Activated CD4-positive, alpha-beta memory T cell treated with anti-CD3 and anti-CD28 coated beads, Interleukin-2, amount 10 ng/mL, durations not matched to agents 7 days and 5 days (primary cell): Measurements from ENCODE around the gene MAN1A1. TPM values are rescaled to one million over a fixed set of nuclear protein-coding genes. Genes with fewer than 3 reads are reported as not detected.

Experiments
- CTCF ChIA-PET: fragments of 350-600 bp; sonication (Branson Sonifier 250); formaldehyde crosslinking; loops from one replicate; lab custom pipeline; 2021; ENCODE audit warnings: antibody characterized with exemption, inconsistent platforms; lab: Charles Lee
- POLR2A ChIA-PET: fragments of 350-600 bp; sonication (Branson Sonifier 250); formaldehyde crosslinking; loops from one replicate; lab custom pipeline; 2021; ENCODE audit warnings: antibody characterized with exemption; lab: Charles Lee
- DNase-seq: peaks from one replicate; pipeline ENCODE4 v3.0.0-alpha.2; 2020
- H3K27ac Mint-ChIP-seq: one replicate; pipeline ENCODE4 v1.8.0; 2021; ENCODE audit warnings: mild to moderate bottlenecking, mixed read lengths
- H3K27me3 Mint-ChIP-seq: one replicate; pipeline ENCODE4 v1.8.0; 2021; ENCODE audit warnings: mixed read lengths
- H3K36me3 Mint-ChIP-seq: one replicate; pipeline ENCODE4 v1.8.0; 2021; ENCODE audit warnings: low read depth, mixed read lengths
- H3K4me1 Mint-ChIP-seq: one replicate; pipeline ENCODE4 v1.8.0; 2021; ENCODE audit warnings: mixed read lengths
- H3K4me3 Mint-ChIP-seq: one replicate; pipeline ENCODE4 v1.8.0; 2021; ENCODE audit warnings: mild to moderate bottlenecking, mixed read lengths
- H3K9me3 Mint-ChIP-seq: one replicate; pipeline ENCODE4 v1.8.0; 2021; ENCODE audit warnings: mixed read lengths
- total RNA-seq, 2 experiments: library from RNA; stranded (reverse); gene quantifications; one replicate each; pipeline ENCODE4 v1.2.3, GENCODE V29; 2021

Gene MAN1A1
- total RNA-seq, 2 experiments from 2014 or later: 21.6 to 22.0 TPM

DNA sequence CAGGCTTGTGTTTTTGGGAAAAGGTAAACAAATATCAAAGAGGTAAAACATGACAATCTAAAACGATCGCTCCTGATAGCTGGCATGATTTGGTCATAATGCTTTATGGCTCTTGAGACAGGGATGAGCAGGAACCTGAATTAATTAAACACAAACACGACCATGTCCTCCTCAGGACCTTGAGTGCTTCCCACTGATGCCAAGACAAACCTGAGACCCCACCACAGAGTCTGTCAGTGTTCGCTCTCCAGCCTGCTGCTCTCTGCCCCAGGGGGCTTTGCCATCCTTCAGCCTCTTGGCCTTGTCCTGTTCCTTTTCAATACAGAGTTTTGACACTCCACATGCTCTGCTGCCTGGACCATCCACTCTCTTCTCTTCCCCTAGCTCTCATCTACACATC is 119.4 kb downstream of the MAN1A1 start:
- Mint-ChIP-seq H3K27me3 (no peaks in the 10 kb centered on the region), H3K4me1 (peaks cover 5% of the 10 kb centered on the region), H3K4me3 (no peak overlapping the region), H3K27ac (no peak overlapping the region), H3K36me3 (peaks cover 11% of the 10 kb centered on the region), H3K9me3 (no peaks in the 10 kb centered on the region)
- DNase-seq: no peak
- ChIA-PET CTCF (no interaction called here), POLR2A (no interaction called here)

DNA sequence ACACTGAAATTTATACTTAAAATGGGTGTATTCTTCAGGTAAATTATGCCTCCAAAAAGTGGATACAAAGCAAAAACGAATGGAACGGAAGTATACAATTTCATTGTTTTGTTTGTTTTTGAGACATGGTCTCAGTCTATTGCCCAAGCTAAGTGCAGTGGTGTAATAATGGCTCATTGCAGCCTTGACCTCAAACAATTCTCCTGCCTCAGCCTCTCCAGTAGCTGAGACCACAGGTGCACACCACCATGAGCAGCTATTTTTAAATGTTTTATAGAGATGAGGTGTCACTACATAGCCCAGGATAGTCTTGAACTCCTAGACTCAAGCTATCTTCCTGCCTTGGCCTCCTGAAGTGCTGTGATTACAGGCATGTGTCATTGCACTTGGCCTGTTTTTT is 122.2 kb downstream of the MAN1A1 start:
- H3K9me3 Mint-ChIP-seq: no peaks in the 10 kb centered on the region
- ChIA-PET POLR2A (no interaction called here), CTCF (no interaction called here)
- no peaks in the 10 kb centered on the region for H3K27me3 Mint-ChIP-seq
- H3K27ac Mint-ChIP-seq: no peak overlapping the region
- no peak overlapping the region for H3K4me3 Mint-ChIP-seq
- H3K4me1 Mint-ChIP-seq: no peaks in the 10 kb centered on the region
- H3K36me3 Mint-ChIP-seq: peaks cover 6% of the 10 kb centered on the region
- DNase-seq: no peak

DNA sequence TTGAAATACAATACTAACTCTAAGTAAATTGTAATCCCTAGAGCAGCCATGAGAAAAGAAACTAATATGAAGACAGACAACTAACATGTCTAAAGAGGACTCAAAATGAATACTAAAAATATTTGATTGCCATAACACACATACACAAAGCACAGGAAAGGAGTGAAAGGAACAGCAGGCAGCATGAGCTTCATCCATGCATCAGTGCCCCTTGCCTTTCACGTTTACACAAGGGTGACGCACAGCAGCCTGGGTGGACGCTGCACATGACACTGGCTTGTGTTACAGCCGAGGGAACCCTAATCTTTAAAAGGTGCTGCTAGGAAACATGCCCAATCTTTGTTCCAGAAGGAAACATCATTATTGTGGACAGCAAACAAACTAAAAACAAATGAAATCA is 123.5 kb downstream of the MAN1A1 start:
- no peak for DNase-seq
- ChIA-PET POLR2A (no interaction called here), CTCF (no interaction called here)
- no peaks in the 10 kb centered on the region for H3K27me3 Mint-ChIP-seq
- no peaks in the 10 kb centered on the region for H3K9me3 Mint-ChIP-seq
- no peak overlapping the region for H3K27ac Mint-ChIP-seq
- no peaks in the 10 kb centered on the region for H3K4me1 Mint-ChIP-seq
- H3K4me3 Mint-ChIP-seq: no peak overlapping the region
- H3K36me3 Mint-ChIP-seq: peaks cover 2% of the 10 kb centered on the region

DNA sequence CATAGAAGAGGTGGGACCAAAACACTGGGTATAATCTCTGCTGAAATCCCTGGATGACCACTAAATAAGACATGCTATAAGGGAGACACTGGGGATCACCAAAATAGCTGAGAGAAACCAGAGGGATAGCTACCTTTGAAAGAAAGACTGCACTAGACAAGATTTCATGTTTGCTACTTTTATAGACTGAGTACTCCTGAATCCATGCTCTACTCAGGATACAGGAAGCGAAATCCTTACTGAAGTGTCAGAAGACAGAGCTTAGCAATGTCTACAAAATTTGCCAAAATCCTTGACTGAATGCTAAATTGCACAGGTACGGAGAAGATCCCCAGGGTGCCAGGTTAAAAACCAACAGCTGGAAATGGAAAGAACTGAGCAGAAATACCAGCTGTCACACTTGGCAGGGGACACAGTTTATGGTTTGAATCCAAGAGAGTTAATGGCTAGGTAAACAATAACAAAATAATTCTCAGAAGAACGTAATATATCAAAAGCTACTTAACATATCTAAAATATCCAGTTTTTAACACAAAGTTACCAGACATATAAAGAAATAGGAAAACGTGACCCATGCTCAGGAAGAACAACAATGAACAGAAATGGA is 125.4 kb downstream of the MAN1A1 start:
- no peaks in the 10 kb centered on the region for H3K4me1 Mint-ChIP-seq
- CTCF ChIA-PET: no interaction called here
- no peaks in the 10 kb centered on the region for H3K9me3 Mint-ChIP-seq
- no peak overlapping the region for H3K4me3 Mint-ChIP-seq
- H3K27me3 Mint-ChIP-seq: no peaks in the 10 kb centered on the region
- DNase-seq: no peak
- POLR2A ChIA-PET: no interaction called here
- no peak overlapping the region for H3K27ac Mint-ChIP-seq
- H3K36me3 Mint-ChIP-seq: no peaks in the 10 kb centered on the region

DNA sequence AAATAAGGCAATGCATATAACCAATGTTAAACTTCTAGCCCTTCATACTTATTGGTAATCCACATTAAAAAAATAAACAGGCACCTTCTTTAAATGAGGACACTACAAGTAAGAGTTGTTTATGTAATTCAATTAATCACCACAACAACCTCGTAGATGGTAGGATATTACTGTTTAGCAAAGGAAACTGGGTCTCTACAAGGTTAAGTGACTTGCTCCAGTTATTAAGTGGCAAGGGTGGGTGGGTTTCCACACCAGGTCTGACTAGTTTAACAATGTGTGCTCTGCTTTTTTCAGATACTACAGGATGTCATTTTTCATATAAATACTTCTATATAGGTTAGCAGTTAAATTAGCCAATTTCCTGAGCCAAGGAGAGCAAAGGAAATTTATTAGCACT is 129.1 kb downstream of the MAN1A1 start:
- H3K36me3 Mint-ChIP-seq: no peaks in the 10 kb centered on the region
- peaks cover 1% of the 10 kb centered on the region for H3K4me1 Mint-ChIP-seq
- no peak for DNase-seq
- ChIA-PET POLR2A (no interaction called here), CTCF (no interaction called here)
- no peaks in the 10 kb centered on the region for H3K27me3 Mint-ChIP-seq
- no peaks in the 10 kb centered on the region for H3K9me3 Mint-ChIP-seq
- H3K27ac Mint-ChIP-seq: no peak overlapping the region
- H3K4me3 Mint-ChIP-seq: no peak overlapping the region

DNA sequence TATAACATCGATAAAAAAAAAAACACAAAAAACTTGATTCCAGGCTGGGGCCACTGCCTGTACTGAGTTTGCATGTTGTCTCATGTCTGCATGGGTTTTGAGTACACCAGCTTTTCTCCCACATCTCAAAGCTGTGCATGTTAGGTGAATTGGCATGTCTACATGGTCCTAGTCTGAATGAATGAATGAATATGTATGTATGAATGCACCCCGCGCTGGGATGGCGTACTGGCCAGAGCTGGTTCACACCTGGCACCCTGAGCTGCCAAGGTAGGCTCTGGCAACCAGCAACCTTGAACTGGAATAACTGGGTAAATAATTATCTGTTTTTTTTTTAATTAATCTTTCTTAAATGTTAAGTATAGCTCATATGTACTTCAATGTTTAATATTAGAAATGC is 131.0 kb downstream of the MAN1A1 start:
- no peak for DNase-seq
- CTCF ChIA-PET: no interaction called here
- no peaks in the 10 kb centered on the region for H3K9me3 Mint-ChIP-seq
- H3K27me3 Mint-ChIP-seq: no peaks in the 10 kb centered on the region
- H3K27ac Mint-ChIP-seq: no peak overlapping the region
- no peaks in the 10 kb centered on the region for H3K36me3 Mint-ChIP-seq
- H3K4me1 Mint-ChIP-seq: peaks cover 1% of the 10 kb centered on the region
- H3K4me3 Mint-ChIP-seq: no peak overlapping the region
- POLR2A ChIA-PET: no interaction called here

DNA sequence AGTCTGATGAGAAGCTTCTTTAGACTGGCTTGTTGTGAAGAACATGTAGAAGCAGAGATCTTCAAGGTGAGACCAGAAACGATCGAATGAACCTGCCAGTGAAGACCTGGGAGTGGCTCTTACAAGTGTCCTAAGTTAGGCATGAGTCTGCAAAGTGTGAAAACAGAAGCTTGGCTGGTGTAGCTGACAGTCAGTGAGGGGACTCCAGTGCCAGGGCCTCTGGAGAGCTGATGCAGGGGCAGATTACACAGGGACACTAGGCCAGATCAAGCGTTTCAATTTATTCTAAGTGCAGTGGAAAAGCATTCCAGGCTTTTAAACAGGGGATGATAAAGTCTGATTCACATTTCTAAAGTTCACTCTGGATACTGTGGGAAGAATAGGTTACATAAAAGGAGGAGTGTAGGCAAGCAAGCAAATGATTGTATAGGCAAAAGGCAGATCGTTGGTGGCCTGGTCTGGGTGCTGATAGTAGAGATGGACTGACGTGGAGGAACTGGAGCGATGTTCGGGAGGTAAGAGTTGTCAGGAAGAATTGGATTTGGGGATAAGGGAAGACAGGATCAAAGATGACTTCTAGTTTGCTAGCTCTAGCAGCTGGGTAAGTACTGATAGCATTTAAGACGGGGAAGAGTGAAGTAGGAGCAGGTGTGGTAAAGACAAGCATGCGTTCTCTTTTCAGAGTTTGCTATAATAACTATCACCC is 133.5 kb downstream of the MAN1A1 start:
- CTCF ChIA-PET: no interaction called here
- peaks cover 1% of the 10 kb centered on the region for H3K4me1 Mint-ChIP-seq
- H3K36me3 Mint-ChIP-seq: no peaks in the 10 kb centered on the region
- no peak for DNase-seq
- H3K27ac Mint-ChIP-seq: no peak overlapping the region
- POLR2A ChIA-PET: no interaction called here
- H3K4me3 Mint-ChIP-seq: no peak overlapping the region
- H3K9me3 Mint-ChIP-seq: no peaks in the 10 kb centered on the region
- H3K27me3 Mint-ChIP-seq: no peaks in the 10 kb centered on the region

DNA sequence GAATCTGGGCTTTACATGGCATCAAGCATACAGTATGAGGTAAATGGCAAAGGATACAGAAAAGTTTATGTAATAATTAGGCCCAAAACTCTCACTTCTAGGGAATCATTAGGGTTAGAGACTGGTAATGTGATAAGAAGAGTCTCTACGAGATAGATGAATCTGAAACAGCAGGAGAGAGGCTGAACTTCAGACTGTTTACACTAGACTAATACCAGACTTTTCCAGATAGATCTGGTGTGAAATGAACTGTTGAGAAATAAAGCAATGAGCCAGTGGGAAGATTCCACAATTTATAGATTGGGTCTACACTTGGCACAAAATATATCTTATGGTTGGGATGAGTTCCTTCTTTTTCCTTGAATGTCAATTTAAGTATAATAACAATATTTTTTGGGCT is 134.3 kb downstream of the MAN1A1 start:
- DNase-seq: no peak
- H3K4me3 Mint-ChIP-seq: no peak overlapping the region
- no peaks in the 10 kb centered on the region for H3K27me3 Mint-ChIP-seq
- peaks cover 1% of the 10 kb centered on the region for H3K4me1 Mint-ChIP-seq
- H3K27ac Mint-ChIP-seq: no peak overlapping the region
- H3K36me3 Mint-ChIP-seq: no peaks in the 10 kb centered on the region
- CTCF ChIA-PET: no interaction called here
- no peaks in the 10 kb centered on the region for H3K9me3 Mint-ChIP-seq
- POLR2A ChIA-PET: no interaction called here

DNA sequence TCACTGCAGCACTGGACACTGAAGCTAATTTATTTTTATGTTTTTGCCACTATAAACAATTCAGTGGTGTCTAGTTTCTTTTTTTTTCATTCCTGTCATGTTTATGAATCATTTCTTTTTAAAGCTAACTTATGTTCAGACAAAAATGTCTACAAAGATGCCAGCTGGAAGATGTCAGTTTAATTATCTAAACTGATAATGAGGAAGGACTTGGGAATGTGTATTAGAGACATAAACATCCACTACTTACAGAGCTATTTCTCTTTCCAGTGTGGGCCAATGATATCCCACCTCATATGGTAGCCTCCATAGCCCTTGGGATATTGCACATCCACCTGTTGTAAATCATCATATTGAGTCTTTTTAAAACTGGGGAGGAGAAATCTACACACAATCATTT is 139.0 kb downstream of the MAN1A1 start:
- CTCF ChIA-PET: no interaction called here
- peaks cover 17% of the 10 kb centered on the region for H3K4me1 Mint-ChIP-seq
- no peak overlapping the region for H3K4me3 Mint-ChIP-seq
- H3K36me3 Mint-ChIP-seq: peaks cover 10% of the 10 kb centered on the region
- POLR2A ChIA-PET: no interaction called here
- DNase-seq: no peak
- no peaks in the 10 kb centered on the region for H3K27me3 Mint-ChIP-seq
- no peak overlapping the region for H3K27ac Mint-ChIP-seq
- no peaks in the 10 kb centered on the region for H3K9me3 Mint-ChIP-seq

DNA sequence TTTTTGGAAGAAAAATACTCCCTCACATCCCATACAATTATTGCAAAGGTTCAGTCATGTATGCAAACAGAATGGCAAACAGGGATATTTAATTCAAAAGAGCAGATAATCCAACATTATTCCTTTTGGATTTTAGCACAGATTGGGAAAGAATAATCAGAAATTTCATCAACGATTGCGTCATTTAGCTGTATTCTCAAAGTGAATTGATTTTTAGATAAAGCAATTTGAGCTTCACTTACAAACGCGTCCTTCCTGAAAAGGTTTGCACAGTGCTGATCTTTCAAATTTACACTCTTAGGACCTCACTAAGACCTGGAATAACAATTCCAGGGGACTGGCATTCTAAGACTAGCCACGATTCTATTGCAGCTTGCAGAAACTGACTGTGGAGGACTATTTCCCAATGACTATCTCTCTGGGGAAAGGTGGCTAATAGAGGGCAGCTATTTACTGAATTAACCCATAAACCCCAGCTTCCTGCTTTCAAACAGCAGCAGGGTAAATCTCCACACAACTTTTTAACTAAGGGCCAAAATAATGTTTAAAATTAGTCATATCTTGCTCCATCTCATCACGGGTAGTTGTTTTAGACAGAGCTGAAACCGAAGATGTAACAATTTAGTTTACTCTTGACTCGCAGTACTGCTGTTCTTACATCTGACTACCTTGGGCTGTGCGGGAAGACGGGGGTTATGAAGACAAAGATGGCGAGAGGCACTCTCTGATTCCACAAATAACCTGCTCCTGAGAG is 139.9 kb downstream of the MAN1A1 start:
- Mint-ChIP-seq H3K27me3 (no peaks in the 10 kb centered on the region), H3K4me1 (peaks cover 17% of the 10 kb centered on the region), H3K27ac (no peak overlapping the region), H3K36me3 (peaks cover 10% of the 10 kb centered on the region), H3K9me3 (no peaks in the 10 kb centered on the region), H3K4me3 (no peak overlapping the region)
- ChIA-PET CTCF (interaction anchor here (0.7 to 0.8 kb wide), 2 partner anchors 8 to 103 kb away, joined by 3 to 4 read pairs; no protein-coding TSS in a partner anchor), POLR2A (no interaction called here)
- DNase-seq: no peak

DNA sequence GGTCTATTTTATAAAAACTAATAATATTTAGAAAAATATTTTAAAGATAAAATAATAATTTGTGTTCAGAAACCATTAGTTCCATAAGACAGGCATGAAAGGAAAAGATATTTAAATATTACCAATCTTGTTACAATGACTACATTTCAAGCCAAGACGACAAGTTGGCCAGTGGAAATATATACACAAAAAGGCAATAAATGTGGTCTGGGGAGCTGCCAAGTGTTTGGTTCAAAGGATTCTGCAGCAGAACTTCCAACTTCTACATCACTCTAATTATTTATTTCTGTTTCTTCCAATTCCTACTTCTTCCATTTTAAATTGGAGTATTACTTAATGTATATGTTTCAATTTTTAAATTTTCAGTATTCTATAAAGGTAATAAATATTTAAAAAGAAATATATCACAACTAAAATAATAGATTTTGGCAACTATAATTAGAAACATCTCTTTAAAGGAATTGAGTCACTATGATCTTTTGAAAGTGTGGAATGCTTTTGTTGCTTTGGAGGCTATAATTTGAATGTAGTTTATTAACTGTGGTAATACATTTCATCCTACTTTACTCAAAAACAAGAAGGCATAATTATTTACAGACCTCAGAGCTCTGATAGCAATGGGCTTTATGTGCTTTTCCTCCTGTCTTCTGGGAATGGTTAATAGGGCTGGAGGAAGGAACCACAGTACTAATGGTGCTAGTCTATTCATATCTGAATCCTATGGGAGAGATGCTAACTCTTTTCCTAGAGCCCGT is 141.4 kb downstream of the MAN1A1 start:
- CTCF ChIA-PET: interaction anchor here (0.7 kb wide), 1 partner anchor 247 kb away, joined by 3 read pairs; no protein-coding TSS in a partner anchor
- Mint-ChIP-seq H3K4me3 (no peak overlapping the region), H3K36me3 (peaks cover 18% of the 10 kb centered on the region), H3K4me1 (peaks cover 17% of the 10 kb centered on the region), H3K27me3 (no peaks in the 10 kb centered on the region), H3K9me3 (no peaks in the 10 kb centered on the region), H3K27ac (no peak overlapping the region)
- POLR2A ChIA-PET: no interaction called here
- no peak for DNase-seq

DNA sequence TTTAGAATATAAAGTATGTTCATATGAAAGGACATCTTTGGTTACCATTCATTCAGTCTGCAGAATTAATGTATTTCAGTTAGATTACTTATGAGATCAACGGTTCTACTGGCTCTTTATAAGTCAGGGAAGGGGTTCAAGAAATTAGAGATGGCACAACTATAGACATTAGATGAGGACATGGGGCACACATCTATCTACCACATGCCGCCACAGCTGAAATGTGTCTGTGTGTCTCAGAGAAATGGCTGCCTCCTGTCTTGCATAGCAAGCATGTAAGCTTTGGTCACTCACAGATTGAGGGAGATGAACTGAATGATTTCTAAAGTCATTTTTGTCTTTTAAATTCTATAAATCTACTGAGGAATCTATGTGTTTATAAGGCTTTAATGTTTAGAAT is 142.2 kb downstream of the MAN1A1 start:
- Mint-ChIP-seq H3K4me1 (peaks cover 17% of the 10 kb centered on the region), H3K27me3 (no peaks in the 10 kb centered on the region), H3K4me3 (no peak overlapping the region), H3K27ac (peak overlapping the region; percentile 6), H3K9me3 (no peaks in the 10 kb centered on the region), H3K36me3 (peaks cover 24% of the 10 kb centered on the region)
- no peak for DNase-seq
- ChIA-PET POLR2A (no interaction called here), CTCF (no interaction called here)
